Endothelial cell of umbilical vein (primary cell): ENCODE data around the gene CRY2. TPM values are rescaled to one million over a fixed set of nuclear protein-coding genes. Genes with fewer than 3 reads are reported as not detected.
A peak's percentile ranks its signal among the peaks of the same experiment; 100 is the strongest.

ENCODE experiments used
- BruUV-seq: library from RNA; stranded (reverse); fragments of 400-500 nt; replicated peaks from 2 replicates; lab custom pipeline; 2021; lab: Mats Ljungman, UMichigan
- CTCF ChIA-PET: fragments of 300-600, 350-600 bp; sonication (Branson Sonifier 250); formaldehyde crosslinking; loops from one replicate; lab custom pipeline; 2021; ENCODE audit warnings: antibody characterized with exemption, inconsistent platforms; lab: Charles Lee
- POLR2A ChIA-PET: fragments of 300-600, 350-600 bp; sonication (Branson Sonifier 250); formaldehyde crosslinking; loops from one replicate; lab custom pipeline; 2021; ENCODE audit warnings: antibody characterized with exemption, inconsistent platforms; lab: Charles Lee
- DNase-seq: peaks from one replicate; pipeline ENCODE4 v3.0.0-alpha.2; 2011; ENCODE audit warnings: low read depth, low spot score
- FAIRE-seq: peaks from 2 replicates; lab custom pipeline; 2011; peaks lifted over from hg19 to GRCh38; lab: Jason Lieb, UNC
- H2AFZ ChIP-seq: 2 replicates; pipeline ENCODE4 v1.6.0; 2012; ENCODE audit warnings: low read depth, low read length, control low read depth, inconsistent platforms
- H3K27ac ChIP-seq: 2 replicates; pipeline ENCODE4 v1.5.1; 2011; ENCODE audit warnings: low read depth, mild to moderate bottlenecking, control low read depth, low read length, moderate library complexity; ENCODE audit not compliant: insufficient read depth
- H3K27me3 ChIP-seq, 2 experiments: 2 replicates each; pipeline versions ENCODE4 v1.6.0 to v1.6.1; 2011; ENCODE audit warnings: low read length in 2 of 2, mixed read lengths in 1 of 2; ENCODE audit not compliant: control insufficient read depth in 2 of 2, insufficient read depth in 2 of 2
- H3K36me3 ChIP-seq, 2 experiments: 2 replicates in 1 of 2; 3 replicates in 1 of 2; pipeline ENCODE4 v1.5.1; 2011; ENCODE audit warnings: low read length in 2 of 2, mild to moderate bottlenecking in 1 of 2, moderate library complexity in 1 of 2; ENCODE audit not compliant: control insufficient read depth in 2 of 2, insufficient read depth in 2 of 2; ENCODE audit errors: extremely low read depth in 1 of 2
- H3K4me1 ChIP-seq: 3 replicates; pipeline ENCODE4 v1.5.1; 2011; ENCODE audit warnings: mild to moderate bottlenecking, low read length; ENCODE audit not compliant: control insufficient read depth, insufficient read depth; ENCODE audit errors: extremely low read depth
- H3K4me2 ChIP-seq: 2 replicates; pipeline ENCODE4 v1.6.1; 2011; ENCODE audit warnings: low read length, control low read depth, mixed read lengths; ENCODE audit not compliant: insufficient read depth
- H3K4me3 ChIP-seq, 3 experiments: fragments of 200-600 bp in 1 of 3; sonication (generic), shearing (Covaris generic) in 1 of 3; replicated peaks in 1 of 3; 2 replicates each; pipeline ENCODE4 v1.5.1; 2011 to 2016; ENCODE audit warnings: control low read depth in 3 of 3, low read length in 3 of 3, mild to moderate bottlenecking in 2 of 3, inconsistent platforms in 1 of 3, low read depth in 1 of 3, moderate library complexity in 1 of 3; ENCODE audit not compliant: insufficient read depth in 1 of 3
- H3K79me2 ChIP-seq: 2 replicates; pipeline ENCODE4 v1.6.0; 2012; ENCODE audit warnings: low read length, inconsistent platforms; ENCODE audit not compliant: control insufficient read depth, insufficient read depth
- H3K9ac ChIP-seq: replicated peaks from 2 replicates; pipeline ENCODE3; 2011; ENCODE audit warnings: low read length, control low read depth; ENCODE audit not compliant: insufficient read depth; ENCODE audit errors: extremely low read depth
- H3K9me1 ChIP-seq: replicated peaks from 3 replicates; pipeline ENCODE4 v1.6.0; 2011; ENCODE audit warnings: mild to moderate bottlenecking, low read length; ENCODE audit not compliant: control insufficient read depth, insufficient read depth; ENCODE audit errors: extremely low read depth
- H3K9me3 ChIP-seq: replicated peaks from 2 replicates; pipeline ENCODE4 v1.5.1; 2012; ENCODE audit warnings: low read length, inconsistent platforms; ENCODE audit not compliant: control insufficient read depth, insufficient read depth
- H4K20me1 ChIP-seq: replicated peaks from 2 replicates; pipeline ENCODE3; 2011; ENCODE audit warnings: mild to moderate bottlenecking, low read length; ENCODE audit not compliant: control insufficient read depth, insufficient read depth; ENCODE audit errors: extremely low read depth
- CTCF ChIP-seq, 2 donors: IDR thresholded peaks; 1 replicate in 1 of 2; 2 replicates in 1 of 2; pipeline ENCODE4 v1.5.1; 2011; ENCODE audit warnings: low read length in 2 of 2, mild to moderate bottlenecking in 2 of 2, moderate library complexity in 2 of 2, control low read depth in 1 of 2, inconsistent platforms in 1 of 2, low read depth in 1 of 2; ENCODE audit not compliant: insufficient read depth in 1 of 2; ENCODE audit errors: extremely low read depth in 1 of 2
- EZH2 ChIP-seq: IDR thresholded peaks from 2 replicates; pipeline ENCODE4 v1.6.1; 2012; ENCODE audit warnings: borderline replicate concordance, low read depth, mild to moderate bottlenecking, moderate library complexity, low read length, inconsistent platforms; ENCODE audit not compliant: severe bottlenecking
- FOS ChIP-seq: IDR thresholded peaks from 2 replicates; pipeline ENCODE4 v1.6.1; 2011; ENCODE audit warnings: mild to moderate bottlenecking, low read length, moderate library complexity, borderline replicate concordance; ENCODE audit not compliant: insufficient read depth
- GATA2 ChIP-seq: IDR thresholded peaks from 2 replicates; pipeline ENCODE4 v1.7.0; 2011; ENCODE audit warnings: low read depth, mild to moderate bottlenecking, moderate library complexity, mixed read lengths, low read length; ENCODE audit not compliant: insufficient read length, insufficient read depth
- JUN ChIP-seq: IDR thresholded peaks from 2 replicates; pipeline ENCODE4 v1.6.1; 2011; ENCODE audit warnings: borderline replicate concordance, low read depth; ENCODE audit not compliant: insufficient read length, insufficient read depth
- MAX ChIP-seq: IDR thresholded peaks from 2 replicates; pipeline ENCODE4 v1.6.1; 2011; ENCODE audit not compliant: insufficient read depth, insufficient read length
- MYC ChIP-seq: IDR thresholded peaks from one replicate; pipeline ENCODE4 v1.6.1; 2011; ENCODE audit warnings: mild to moderate bottlenecking, low read depth, low read length
- POLR2A ChIP-seq: IDR thresholded peaks from 2 replicates; pipeline ENCODE4 v1.6.1; 2012; ENCODE audit warnings: low read depth, mild to moderate bottlenecking, control low read depth, low read length
- POLR2AphosphoS5 ChIP-seq: IDR thresholded peaks from 2 replicates; pipeline ENCODE4 v1.6.1; 2012; ENCODE audit warnings: low read depth, mild to moderate bottlenecking, control low read depth, low read length, moderate library complexity; ENCODE audit not compliant: insufficient read depth
- dilution Hi-C: fragments of 300-500 bp; cut with MboI; formaldehyde crosslinking; loops from one replicate; pipeline ENCODE4 v1.15.0; 2019; ENCODE audit warnings: low sequenced_read_pairs; ENCODE audit not compliant: extremely low pct_ligation_motif_present
- intact Hi-C: fragments of 100-400 bp; cut with micrococcal nuclease; formaldehyde crosslinking; loops from one replicate; pipeline ENCODE4 v1.10.0; 2022
- polyA plus RNA-seq, 4 experiments: library from polyadenylated mRNA; depleted of rRNA in 3 of 4; stranded (reverse) in 3 of 4; unstranded in 1 of 4; fragments of >200 nt; gene quantifications; 2 replicates each; pipeline versions ENCODE4 v1.2.1 to v1.2.3, GENCODE V29; 2011 to 2012; ENCODE audit warnings: missing spikeins in 1 of 4
- total RNA-seq: library from RNA; stranded (reverse); gene quantifications from 2 replicates; pipeline ENCODE4 v1.2.3, GENCODE V29; 2021

Gene CRY2
- total and polyA plus RNA-seq, 2 donors (not counting 3 experiments of a cell fraction or from before 2014, with no cell fraction given): 7.7 to 11.7 TPM

GRCh38 chr11:45858751-45859398 lies 11.6 kb downstream of the CRY2 start:
- Histone ChIP-seq H3K4me1 (peaks cover 28% of the 10 kb centered on the region), H3K27me3 (no peaks in the 10 kb centered on the region), H3K27ac (peak overlapping the region; percentile 64), H3K79me2 (no peaks in the 10 kb centered on the region), H3K36me3 (peaks cover 0 to 12% of the 10 kb centered on the region in 2 experiments), H2AFZ (no peak overlapping the region), H4K20me1 (no peaks in the 10 kb centered on the region), H3K4me2 (no peak overlapping the region), H3K4me3 (no peak overlapping the region), H3K9me1 (no peaks in the 10 kb centered on the region), H3K9me3 (no peaks in the 10 kb centered on the region), H3K9ac (peak overlapping the region; percentile 28)
- no peak for DNase-seq
- FAIRE-seq: no peak
- BruUV-seq: no TSS peak
- POLR2A ChIA-PET: interaction anchor here (1.4 to 1.7 kb wide), 2 partner anchors 11 to 12 kb away, joined by 3 to 5 read pairs; no protein-coding TSS in a partner anchor
- dilution Hi-C loops (no loop called here), intact Hi-C loops (loop anchor here (1.0 kb wide), 1 partner anchor 12 kb away; the partner anchor contains the start of gene CRY2)
- CTCF ChIA-PET: interaction anchor here (0.9 to 1.3 kb wide), 5 partner anchors 12 to 147 kb away, joined by 3 to 6 read pairs (median 4); partner anchors contain the start of gene CRY2
- no peak for TF ChIP-seq MAX
- TF ChIP-seq GATA2: no peak
- TF ChIP-seq EZH2: no peak
- no peak for TF ChIP-seq POLR2A
- no peak for TF ChIP-seq MYC
- TF ChIP-seq JUN: no peak
- TF ChIP-seq POLR2AphosphoS5: no peak
- no peak for TF ChIP-seq FOS
- TF ChIP-seq CTCF (IDR thresholded peaks at IDR 0.05; ENCODE audit: extremely low read depth in 1 of 2, insufficient read depth in 1 of 2, low read depth in 1 of 2, low read length in 2 of 2): no peak
